Amniotic stem cell (primary cell): ENCODE data around the gene ZBTB20.
A peak's percentile ranks its signal among the peaks of the same experiment; 100 is the strongest.
"Not testable (repeated sequence)": the region's sequence is repeated elsewhere in the genome, so short reads cannot be mapped to it uniquely, and the experiment has no call there.

Experiments used
- DNase-seq: peaks from one replicate; lab custom pipeline; 2025; lab: John Stamatoyannopoulos, UW

The ZBTB20 gene

GRCh38 chr3:115146418-115147328 lies at the start of gene ZBTB20:
Gene ZBTB20 (minus strand): TSS chr3:115147288.
- peak; percentile 37 for DNase-seq

DNA sequence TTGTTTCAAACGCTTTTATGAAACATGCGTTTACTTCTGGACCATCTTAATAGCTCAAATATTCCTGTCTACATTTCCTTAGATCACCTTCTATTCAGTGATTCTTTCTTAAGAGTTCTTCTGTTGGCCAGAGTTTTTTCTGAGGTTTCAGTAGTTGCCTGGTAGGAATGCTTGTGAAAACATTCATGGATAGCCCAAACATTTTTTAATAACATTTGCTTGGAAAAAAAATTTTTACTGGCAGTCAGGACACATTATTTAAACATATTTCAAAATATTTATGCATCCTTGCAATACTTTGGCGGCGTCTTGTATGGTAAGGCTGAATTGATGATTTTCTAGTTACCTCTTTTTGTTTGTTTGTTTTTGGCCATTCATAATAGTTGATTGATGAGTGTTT lies 47.4 kb upstream of the ZBTB20 start:
- no peak for DNase-seq

DNA sequence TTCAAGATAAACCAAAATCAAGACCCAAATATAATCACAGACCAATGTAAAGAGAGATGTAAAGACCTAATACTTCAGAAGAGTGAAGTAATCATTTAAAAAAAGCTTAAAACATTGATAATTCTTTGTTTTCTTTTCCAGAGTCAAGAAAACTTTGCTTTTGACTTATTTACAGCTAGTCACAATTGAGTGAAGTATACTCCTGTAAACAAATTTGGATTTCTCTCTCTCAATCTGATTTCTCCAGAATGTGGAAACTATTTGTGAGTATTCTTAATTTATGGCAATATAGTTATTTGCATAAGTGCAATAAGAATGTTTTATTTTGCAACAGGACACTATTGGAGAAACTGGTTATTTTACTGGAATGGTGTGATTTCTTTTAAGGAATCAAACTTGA lies 43.7 kb upstream of the ZBTB20 start:
- DNase-seq, result no peak

- DNase-seq, result no peak
Measured at GRCh38 chr3:115187149-115187757, 40.2 kb upstream of the ZBTB20 start.

DNA sequence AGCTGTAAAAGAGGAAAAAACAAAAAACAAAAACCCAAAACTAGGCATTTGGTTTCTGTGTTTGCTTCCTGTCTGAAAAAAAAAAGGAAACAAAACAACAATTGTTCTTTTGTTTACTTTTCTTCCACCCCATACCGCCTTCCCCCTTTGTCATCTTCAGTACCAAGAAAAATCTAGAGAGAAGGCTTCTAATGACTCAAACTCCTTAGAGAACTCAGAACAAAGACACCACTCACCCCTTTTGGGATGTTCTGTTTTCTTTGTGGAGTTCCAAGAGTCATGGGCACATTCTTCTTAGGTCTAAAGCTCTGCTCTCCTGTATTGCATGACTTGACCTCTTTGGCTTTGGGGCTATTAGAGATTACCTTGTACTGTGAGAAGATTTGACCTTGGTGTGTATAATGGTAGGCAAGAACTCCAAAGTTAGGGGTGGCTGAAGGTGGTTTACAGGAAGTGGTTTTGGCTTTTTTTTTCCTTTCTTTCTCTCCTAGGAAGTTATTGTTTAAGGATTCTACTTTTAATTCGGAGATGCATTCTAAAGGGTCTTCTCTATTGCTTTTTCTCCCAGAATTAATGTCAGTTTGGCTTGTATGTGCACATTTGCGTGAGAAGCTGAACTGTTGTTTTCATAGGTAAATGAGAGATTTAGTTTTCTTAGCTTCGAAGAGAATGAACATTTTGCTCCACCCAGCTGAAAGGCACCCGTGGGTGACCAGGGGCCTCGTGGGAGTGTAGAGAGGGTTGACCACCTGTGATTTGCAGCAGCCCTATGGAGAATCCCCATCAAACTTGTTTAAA lies 39.5 kb upstream of the ZBTB20 start:
- DNase-seq, result no peak

DNA sequence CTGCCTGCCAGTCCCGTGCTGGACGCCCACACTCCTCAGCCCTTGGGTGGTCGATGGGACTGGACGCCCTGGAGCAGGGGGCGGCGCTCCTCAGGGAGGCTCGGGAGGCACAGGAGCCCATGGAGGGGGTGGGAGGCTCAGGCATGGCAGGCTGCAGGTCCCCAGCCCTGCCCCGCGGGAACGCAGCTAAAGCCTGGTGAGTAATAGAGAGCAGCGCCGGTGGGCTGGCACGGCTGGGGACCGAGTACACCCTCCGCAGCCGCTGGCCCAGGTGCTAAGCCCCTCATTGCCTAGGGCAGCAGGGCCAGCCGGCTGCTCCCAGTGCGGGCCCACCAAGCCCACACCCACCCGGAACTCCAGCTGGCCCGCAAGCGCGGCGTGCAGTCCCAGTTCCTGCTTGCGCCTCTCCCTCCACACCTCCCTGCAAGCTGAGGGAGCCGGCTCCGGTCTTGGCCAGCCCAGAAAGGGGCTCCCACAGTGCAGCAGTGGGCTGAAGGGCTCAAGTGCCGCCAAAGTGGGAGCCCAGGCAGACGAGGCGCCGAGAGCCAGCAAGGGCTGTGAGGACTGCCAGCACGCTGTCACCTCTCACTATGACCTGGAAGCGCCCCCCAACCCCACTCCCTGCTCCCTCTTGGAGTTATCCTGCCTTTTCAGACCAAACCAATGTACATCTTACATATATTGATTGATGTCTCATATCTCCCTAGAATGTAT lies 37.9 kb upstream of the ZBTB20 start:
- not testable (repeated sequence) for DNase-seq

DNA sequence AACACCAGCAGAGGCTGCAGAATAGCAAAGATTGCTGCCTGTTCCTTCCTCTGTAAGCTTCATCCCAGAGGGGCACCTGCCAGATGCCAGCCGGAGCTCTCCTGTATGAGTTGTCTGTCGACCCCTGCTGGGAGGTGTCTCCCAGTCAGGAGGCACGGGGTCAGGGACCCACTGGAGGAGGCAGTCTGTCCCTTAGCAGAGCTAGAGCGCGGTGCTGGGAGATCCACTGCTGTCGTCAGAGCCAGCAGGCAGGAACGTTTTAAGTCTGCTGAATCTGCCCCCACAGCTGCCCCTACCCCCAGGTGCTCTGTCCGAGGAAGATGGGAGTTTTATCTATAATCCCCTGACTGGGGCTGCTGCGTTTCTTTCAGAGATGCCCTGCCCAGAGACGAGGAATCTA lies 31.8 kb upstream of the ZBTB20 start:
- not testable (repeated sequence) for DNase-seq

GRCh38 chr3:115169808-115170207 lies 22.7 kb upstream of the ZBTB20 start:
- no peak for DNase-seq

GRCh38 chr3:115165701-115166100 lies 18.6 kb upstream of the ZBTB20 start:
- DNase-seq, result no peak

DNA sequence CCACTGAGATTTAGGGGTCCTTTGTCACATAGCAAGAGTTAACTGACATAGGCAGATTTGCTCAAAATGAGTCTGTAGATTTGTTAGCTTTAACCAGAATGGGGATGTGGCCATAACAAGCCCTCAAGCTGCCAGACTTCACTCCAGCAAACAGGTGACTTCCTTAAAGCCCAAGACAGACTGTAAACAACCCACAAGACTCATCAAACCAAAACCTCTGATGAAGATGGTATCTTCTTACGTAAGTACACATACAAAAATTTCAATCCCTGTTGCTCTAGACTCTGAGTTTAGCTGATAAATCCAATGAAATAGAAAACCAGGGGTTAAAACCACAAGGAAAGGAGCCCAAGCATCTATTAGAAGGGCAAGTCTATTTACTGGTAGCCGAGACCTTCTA lies 18.2 kb upstream of the ZBTB20 start:
- DNase-seq, result no peak

- DNase-seq, result no peak
Measured at GRCh38 chr3:115164374-115165221, 17.5 kb upstream of the ZBTB20 start.

DNA sequence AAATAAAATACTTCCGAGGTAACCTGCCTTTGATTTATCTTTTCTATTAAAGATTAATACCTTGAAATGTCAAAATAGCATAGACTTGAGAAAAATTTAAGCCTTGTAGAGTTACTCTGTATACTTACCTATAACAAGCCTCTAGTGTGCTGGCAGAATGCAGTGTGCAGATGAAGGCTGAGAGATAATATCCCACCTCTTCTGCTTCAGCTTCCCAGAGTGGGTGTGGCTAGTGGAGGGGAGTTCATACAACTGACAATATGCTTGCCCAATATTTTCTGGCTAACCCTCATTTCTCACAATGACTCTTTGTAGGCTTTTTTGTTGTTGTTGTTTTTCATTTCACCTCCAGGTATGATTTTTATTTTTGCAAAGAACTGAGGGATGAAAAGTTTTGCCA lies 15.7 kb upstream of the ZBTB20 start:
- no peak for DNase-seq

GRCh38 chr3:115161866-115162265 lies 14.8 kb upstream of the ZBTB20 start:
- DNase-seq, result no peak

- no peak for DNase-seq
Measured at GRCh38 chr3:115161168-115161834, 14.2 kb upstream of the ZBTB20 start.

DNA sequence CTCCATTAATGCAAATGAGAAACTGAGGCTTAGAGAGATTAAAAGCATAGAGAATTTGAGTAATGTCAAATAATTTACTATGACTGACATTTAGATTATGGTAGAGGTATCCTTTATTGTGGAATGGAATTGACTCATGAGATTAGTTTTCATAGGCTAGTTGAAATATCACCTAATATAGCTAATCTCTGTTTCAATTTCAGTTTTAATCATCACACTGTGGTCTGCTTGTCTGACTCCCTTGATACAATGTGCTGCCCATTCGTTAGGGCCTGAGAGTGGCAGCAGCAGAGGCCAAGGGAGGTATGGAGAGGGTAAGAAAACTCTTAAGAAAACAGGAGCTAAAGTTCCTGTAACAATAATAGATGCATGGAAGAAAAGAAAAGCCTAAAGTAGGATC lies 13.2 kb upstream of the ZBTB20 start:
- no peak for DNase-seq

GRCh38 chr3:115156046-115156654 lies 9.1 kb upstream of the ZBTB20 start:
- DNase-seq, result no peak

GRCh38 chr3:115154611-115155010 lies 7.5 kb upstream of the ZBTB20 start:
- no peak for DNase-seq

GRCh38 chr3:115151921-115152320 lies 4.8 kb upstream of the ZBTB20 start:
- DNase-seq, result no peak

GRCh38 chr3:115148142-115148790 lies 1.2 kb upstream of the ZBTB20 start:
- DNase-seq, result no peak
